H1 (cell line): ENCODE data around the gene ENPP7.

Experiments
- EZH2 ChIP-seq: fragments of 200-600 bp; sonication (generic); IDR thresholded peaks from 2 replicates; pipeline ENCODE4 v1.7.1; 2012; ENCODE audit warnings: low read depth, mild to moderate bottlenecking, moderate library complexity, low read length, inconsistent platforms; ENCODE audit not compliant: severe bottlenecking
- GABPA ChIP-seq: IDR thresholded peaks from 2 replicates; pipeline ENCODE4 v1.6.1; 2011; ENCODE audit warnings: mild to moderate bottlenecking, low read length, moderate library complexity, borderline replicate concordance; ENCODE audit not compliant: insufficient read depth
- MAX ChIP-seq: IDR thresholded peaks from 2 replicates; pipeline ENCODE4 v1.6.1; 2012; ENCODE audit warnings: inconsistent platforms
- POLR2A ChIP-seq, 2 experiments: IDR thresholded peaks; 1 replicate in 1 of 2; 2 replicates in 1 of 2; pipeline ENCODE4 v1.6.1; 2011; ENCODE audit warnings: low read depth in 2 of 2, low read length in 2 of 2, mild to moderate bottlenecking in 2 of 2; ENCODE audit errors: control extremely low read depth in 1 of 2
- POLR2AphosphoS5 ChIP-seq: IDR thresholded peaks from 2 replicates; pipeline ENCODE4 v1.6.1; 2011; ENCODE audit warnings: low read depth, low read length
- RAD21 ChIP-seq, 2 experiments: IDR thresholded peaks in 1 of 2; conservative IDR thresholded peaks in 1 of 2; 2 replicates each; pipeline ENCODE4 v1.6.1; 2011; ENCODE audit warnings: low read depth in 2 of 2, low read length in 2 of 2, improper control_type of control experiment in 1 of 2, inconsistent platforms in 1 of 2, mild to moderate bottlenecking in 1 of 2, moderate library complexity in 1 of 2
- TF ChIP-seq, protein P1 (sequence below), 3 experiments: IDR thresholded peaks; 1 replicate in 2 of 3; 2 replicates in 1 of 3; pipeline versions ENCODE4 v1.5.1 to v1.6.1; 2011; ENCODE audit warnings: low read length in 3 of 3, mild to moderate bottlenecking in 3 of 3, inconsistent platforms in 2 of 3, low read depth in 1 of 3, moderate library complexity in 1 of 3; ENCODE audit not compliant: insufficient read depth in 1 of 3; ENCODE audit errors: control extremely low read depth in 1 of 3
- TF ChIP-seq, protein P2 (sequence below): IDR thresholded peaks from 2 replicates; pipeline ENCODE4 v1.6.1; 2012; ENCODE audit warnings: inconsistent platforms

DNA sequence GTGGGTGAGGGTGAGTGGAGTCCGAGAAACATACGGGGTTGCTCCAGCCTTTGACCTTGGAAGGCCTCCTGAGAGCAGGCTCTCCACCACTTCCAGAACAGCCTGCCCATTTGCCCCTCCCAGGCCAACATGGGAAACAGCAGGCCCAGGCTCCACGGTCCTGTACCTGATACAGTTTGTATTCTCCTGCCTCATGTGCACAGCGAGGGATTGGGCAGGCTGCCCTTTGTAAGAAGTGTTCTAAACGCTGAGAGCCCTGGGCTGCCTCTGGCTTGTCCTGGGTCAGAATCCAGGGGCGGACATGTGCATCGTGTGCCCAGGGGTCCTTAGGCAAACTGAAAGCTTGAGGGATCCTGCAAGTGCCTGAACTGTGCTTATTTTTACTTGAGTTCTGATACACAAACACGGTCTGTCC lies 43.8 kb downstream of the ENPP7 start:
- TF ChIP-seq, protein P1, sequence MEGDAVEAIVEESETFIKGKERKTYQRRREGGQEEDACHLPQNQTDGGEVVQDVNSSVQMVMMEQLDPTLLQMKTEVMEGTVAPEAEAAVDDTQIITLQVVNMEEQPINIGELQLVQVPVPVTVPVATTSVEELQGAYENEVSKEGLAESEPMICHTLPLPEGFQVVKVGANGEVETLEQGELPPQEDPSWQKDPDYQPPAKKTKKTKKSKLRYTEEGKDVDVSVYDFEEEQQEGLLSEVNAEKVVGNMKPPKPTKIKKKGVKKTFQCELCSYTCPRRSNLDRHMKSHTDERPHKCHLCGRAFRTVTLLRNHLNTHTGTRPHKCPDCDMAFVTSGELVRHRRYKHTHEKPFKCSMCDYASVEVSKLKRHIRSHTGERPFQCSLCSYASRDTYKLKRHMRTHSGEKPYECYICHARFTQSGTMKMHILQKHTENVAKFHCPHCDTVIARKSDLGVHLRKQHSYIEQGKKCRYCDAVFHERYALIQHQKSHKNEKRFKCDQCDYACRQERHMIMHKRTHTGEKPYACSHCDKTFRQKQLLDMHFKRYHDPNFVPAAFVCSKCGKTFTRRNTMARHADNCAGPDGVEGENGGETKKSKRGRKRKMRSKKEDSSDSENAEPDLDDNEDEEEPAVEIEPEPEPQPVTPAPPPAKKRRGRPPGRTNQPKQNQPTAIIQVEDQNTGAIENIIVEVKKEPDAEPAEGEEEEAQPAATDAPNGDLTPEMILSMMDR (IDR thresholded peaks at IDR 0.05; ENCODE audit: control extremely low read depth in 1 of 3, insufficient read depth in 1 of 3, low read depth in 1 of 3, low read length in 3 of 3) = no peak
- TF ChIP-seq, protein P2, sequence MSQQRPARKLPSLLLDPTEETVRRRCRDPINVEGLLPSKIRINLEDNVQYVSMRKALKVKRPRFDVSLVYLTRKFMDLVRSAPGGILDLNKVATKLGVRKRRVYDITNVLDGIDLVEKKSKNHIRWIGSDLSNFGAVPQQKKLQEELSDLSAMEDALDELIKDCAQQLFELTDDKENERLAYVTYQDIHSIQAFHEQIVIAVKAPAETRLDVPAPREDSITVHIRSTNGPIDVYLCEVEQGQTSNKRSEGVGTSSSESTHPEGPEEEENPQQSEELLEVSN = no peak
- no peak for TF ChIP-seq POLR2AphosphoS5
- no peak for TF ChIP-seq EZH2
- no peak for TF ChIP-seq RAD21 (IDR thresholded peaks at IDR 0.05 in 1 of 2, conservative IDR thresholded peaks at IDR 0.05 in 1 of 2; ENCODE audit: low read depth in 2 of 2, low read length in 2 of 2)
- no peak for TF ChIP-seq MAX
- TF ChIP-seq POLR2A (IDR thresholded peaks at IDR 0.05; ENCODE audit: control extremely low read depth in 1 of 2, low read depth in 2 of 2, low read length in 2 of 2) = no peak
- no peak for TF ChIP-seq GABPA
